ENCODE measurements around the gene PLSCR4. TPM values are rescaled to one million over a fixed set of nuclear protein-coding genes. Genes with fewer than 3 reads are reported as not detected.

The PLSCR4 gene
- total and polyA plus RNA-seq, 4 donors, result 10.8 to 95.2 (median 20.8) TPM

- ATAC-seq (ENCODE audit: insufficient read depth, low FRiP score), result peak; percentile 59
- WGBS, 2 donors, result 77 to 90% methylated on average over 2 of the region's 2 CpGs
- peak; percentile 68 to 98 (median 96) for DNase-seq
- no peak overlapping the region for H3K9ac ChIP-seq (ENCODE audit: insufficient read depth in 1 of 2, low read length in 2 of 2)
- H3K27me3 ChIP-seq (ENCODE audit: control insufficient read depth in 3 of 3, insufficient read depth in 3 of 3, low read length in 2 of 3), result no peaks in the 10 kb centered on the region
- H3K4me3 ChIP-seq, result no peak overlapping the region
- no peaks in the 10 kb centered on the region for H3K9me3 ChIP-seq (ENCODE audit: control insufficient read depth in 4 of 4, insufficient read depth in 3 of 4, low read length in 3 of 4)
- H3K36me3 ChIP-seq (ENCODE audit: control insufficient read depth in 4 of 4, insufficient read depth in 4 of 4, low read length in 4 of 4), result no peaks in the 10 kb centered on the region
- no peak for TF ChIP-seq CTCF (IDR thresholded peaks at IDR 0.05; ENCODE audit: control extremely low read depth, extremely low read depth)
- no peak overlapping the region for H3K27ac ChIP-seq (ENCODE audit: low read depth in 1 of 2, low read length in 1 of 2)
- H3K4me1 ChIP-seq (ENCODE audit: control insufficient read depth in 5 of 5, insufficient read depth in 5 of 5, low read length in 5 of 5), result peaks cover 0 to 59% (median 0%) of the 10 kb centered on the region in 5 donors
Observed at GRCh38 chr3:146277953-146278631, 27.2 kb upstream of the PLSCR4 start.

- TF ChIP-seq CTCF (IDR thresholded peaks at IDR 0.05; ENCODE audit: control extremely low read depth, extremely low read depth), result no peak
- 91 to 94% methylated on average over 3 of the region's 3 CpGs for WGBS, 2 donors
- no peak for ATAC-seq (ENCODE audit: insufficient read depth, low FRiP score)
- Histone ChIP-seq H3K9me3 (ENCODE audit: control insufficient read depth in 4 of 4, insufficient read depth in 3 of 4, low read length in 3 of 4) (no peaks in the 10 kb centered on the region), H3K36me3 (ENCODE audit: control insufficient read depth in 4 of 4, insufficient read depth in 4 of 4, low read length in 4 of 4) (no peaks in the 10 kb centered on the region), H3K27ac (ENCODE audit: low read depth in 1 of 2, low read length in 1 of 2) (no peak overlapping the region), H3K4me3 (no peak overlapping the region), H3K27me3 (ENCODE audit: control insufficient read depth in 3 of 3, insufficient read depth in 3 of 3, low read length in 2 of 3) (no peaks in the 10 kb centered on the region), H3K4me1 (ENCODE audit: control insufficient read depth in 5 of 5, insufficient read depth in 5 of 5, low read length in 5 of 5) (peaks cover 0 to 41% (median 0%) of the 10 kb centered on the region in 5 donors), H3K9ac (ENCODE audit: insufficient read depth in 1 of 2, low read length in 2 of 2) (no peak overlapping the region)
- no peak for DNase-seq
Observed at GRCh38 chr3:146275476-146275875, 24.6 kb upstream of the PLSCR4 start.

GRCh38 chr3:146274833-146275232 is 23.9 kb upstream of the PLSCR4 start:
- peak in 2 of 3 donors; percentile 79 to 80 for DNase-seq
- Histone ChIP-seq H3K9ac (ENCODE audit: insufficient read depth in 1 of 2, low read length in 2 of 2) (no peak overlapping the region), H3K9me3 (ENCODE audit: control insufficient read depth in 4 of 4, insufficient read depth in 3 of 4, low read length in 3 of 4) (no peaks in the 10 kb centered on the region), H3K4me1 (ENCODE audit: control insufficient read depth in 5 of 5, insufficient read depth in 5 of 5, low read length in 5 of 5) (peaks cover 0 to 36% (median 0%) of the 10 kb centered on the region in 5 donors), H3K27me3 (ENCODE audit: control insufficient read depth in 3 of 3, insufficient read depth in 3 of 3, low read length in 2 of 3) (no peaks in the 10 kb centered on the region), H3K27ac (ENCODE audit: low read depth in 1 of 2, low read length in 1 of 2) (no peak overlapping the region), H3K36me3 (ENCODE audit: control insufficient read depth in 4 of 4, insufficient read depth in 4 of 4, low read length in 4 of 4) (no peaks in the 10 kb centered on the region), H3K4me3 (no peak overlapping the region)
- 34 to 70% methylated on average over 1 of the region's 1 CpG for WGBS, 2 donors
- TF ChIP-seq CTCF (IDR thresholded peaks at IDR 0.05; ENCODE audit: control extremely low read depth, extremely low read depth), result no peak
- no peak for ATAC-seq (ENCODE audit: insufficient read depth, low FRiP score)

Measured in lung (tissue), 12 donors.